HG03045 (cell line): ENCODE measurements around the gene UBALD2.

Source experiments
- ATAC-seq: cut with Tn5 transposase; IDR thresholded peaks from one replicate; pipeline ENCODE4 v1.9.1; 2021; ENCODE audit warnings: mild to moderate bottlenecking, moderate library complexity; ENCODE audit not compliant: unreplicated experiment

The UBALD2 gene

DNA sequence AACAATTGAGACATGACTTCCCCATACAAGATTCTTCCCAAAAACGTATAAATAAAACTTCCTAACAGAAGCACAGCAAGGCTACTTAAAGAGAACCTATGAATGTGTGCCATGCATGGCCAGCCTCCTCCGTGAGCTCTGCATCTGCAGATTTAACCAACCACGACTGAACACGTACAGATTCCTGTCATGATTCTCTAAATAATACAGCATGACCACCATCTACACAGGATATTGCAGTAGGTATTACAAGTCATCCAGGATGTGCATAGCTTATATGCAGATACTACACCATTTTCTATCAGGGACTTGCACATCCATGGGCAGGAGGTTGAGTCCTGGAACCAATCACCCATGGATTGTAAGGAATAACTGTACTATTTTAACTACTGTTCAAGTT is 44.3 kb downstream of the UBALD2 start:
- no peak for ATAC-seq

DNA sequence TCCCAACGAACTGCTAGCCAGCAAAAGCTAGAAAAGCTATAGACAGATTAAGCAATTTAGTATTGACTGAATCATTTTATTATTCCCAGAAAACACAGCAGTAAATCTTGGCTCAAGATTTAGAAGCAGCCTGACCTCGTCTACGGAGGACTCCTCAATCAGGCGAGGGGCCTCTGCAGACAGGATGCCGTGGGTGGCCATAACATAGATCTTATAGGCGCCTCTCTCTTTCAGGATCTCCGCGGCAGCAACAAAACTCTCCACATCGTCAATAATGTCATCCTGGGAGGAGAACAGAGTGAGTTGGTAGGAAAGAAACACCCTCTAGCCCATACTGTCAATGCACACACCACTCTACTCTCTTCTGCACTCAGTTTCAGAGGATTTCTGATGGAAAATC is 47.6 kb downstream of the UBALD2 start:
- no peak for ATAC-seq

DNA sequence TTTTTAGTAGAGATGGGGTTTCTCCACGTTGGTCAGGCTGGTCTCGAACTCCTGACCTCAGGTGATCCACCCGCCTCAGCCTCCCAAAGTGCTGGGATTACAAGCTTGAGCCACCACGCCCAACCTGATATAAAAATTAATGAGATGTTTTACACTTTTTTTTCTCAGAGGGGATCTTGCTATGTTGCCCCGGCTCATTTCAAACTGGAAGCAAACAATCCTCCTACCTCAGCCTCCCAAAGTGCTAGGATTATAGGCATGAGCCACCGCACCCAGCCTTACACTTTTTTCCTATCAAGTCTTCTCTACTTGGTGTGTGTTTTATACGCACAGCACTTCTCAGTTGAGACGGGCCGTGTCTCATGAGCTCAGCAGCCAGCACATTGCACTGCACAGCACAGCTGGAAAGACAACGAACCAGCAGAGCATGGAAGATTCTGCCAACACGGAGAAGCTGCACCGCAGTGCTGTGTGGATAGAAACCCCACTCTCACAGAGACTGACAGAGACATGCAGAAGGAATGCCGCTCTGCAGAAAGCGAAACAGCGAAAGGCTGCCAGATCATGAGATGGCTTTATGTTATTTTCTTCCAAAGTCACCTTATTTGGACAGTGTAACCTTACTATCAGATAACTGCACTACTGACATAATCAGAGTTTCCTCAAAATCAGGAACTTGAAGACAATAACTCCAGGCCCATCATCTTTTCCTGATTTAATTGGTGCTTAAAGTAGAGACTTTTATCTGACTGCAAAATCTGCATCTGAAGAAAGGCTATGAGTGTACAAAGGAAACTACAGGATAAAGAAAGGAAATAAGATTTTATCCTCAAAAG is 49.5 kb downstream of the UBALD2 start:
- no peak for ATAC-seq

DNA sequence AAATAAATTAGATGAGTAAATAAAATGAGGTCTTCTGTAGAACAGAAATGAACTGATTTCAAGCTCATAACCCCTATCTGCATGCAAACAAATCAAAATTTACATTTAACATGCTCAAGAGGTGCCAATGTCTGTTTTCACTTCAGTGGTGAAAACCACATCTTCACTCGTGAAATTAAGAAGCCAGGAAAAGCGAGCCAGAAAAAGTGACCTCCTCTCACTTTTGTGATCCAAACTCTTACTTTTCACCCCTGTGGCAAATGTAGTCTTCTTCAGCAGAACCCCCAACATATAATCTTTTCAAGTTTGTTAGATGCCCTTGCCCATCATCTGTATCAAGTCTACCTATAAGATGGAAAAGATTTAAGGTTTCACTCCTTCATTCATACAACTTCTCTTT is 52.4 kb downstream of the UBALD2 start:
- ATAC-seq, result no peak

DNA sequence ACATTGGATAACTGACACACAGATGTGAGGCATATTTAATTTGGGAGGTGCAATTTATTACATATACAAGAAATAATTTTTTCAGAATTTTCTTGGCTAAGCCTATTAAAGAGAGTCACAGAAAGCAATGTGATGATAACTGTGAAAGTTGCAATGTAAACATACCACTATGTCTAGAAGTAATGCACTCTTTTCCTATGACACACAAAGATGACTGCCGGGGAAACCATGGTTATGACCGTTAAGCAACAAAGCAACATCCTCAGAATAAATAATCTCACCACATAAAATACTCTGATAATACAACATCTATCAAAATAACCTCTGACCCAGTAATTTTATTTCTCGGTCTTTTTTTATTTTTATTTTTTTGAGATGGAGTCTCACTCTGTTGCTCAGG is 53.4 kb downstream of the UBALD2 start:
- ATAC-seq, result no peak
